Stimulated activated CD8-positive, alpha-beta memory T cell treated with anti-CD3 and anti-CD28 coated beads, Interleukin-15, amount 100 ng/mL, for 4 hours (primary cell): ENCODE measurements around the gene PDS5B.
A peak's percentile ranks its signal among the peaks of the same experiment; 100 is the strongest.
"Not testable (repeated sequence)": the region's sequence is repeated elsewhere in the genome, so short reads cannot be mapped to it uniquely, and the experiment has no call there.

Experiments used
- DNase-seq, 2 donors: peaks; one replicate each; pipeline ENCODE4 v3.0.0-alpha.2; 2020; ENCODE audit warnings: low read depth in 2 of 2

PDS5B gene

GRCh38 chr13:32650705-32651311 lies 64.6 kb downstream of the PDS5B start:
- DNase-seq, result peak in 1 of 2 donors; percentile 26

- DNase-seq, result no peak
Measured at GRCh38 chr13:32657309-32657708, 71.1 kb downstream of the PDS5B start.

GRCh38 chr13:32659736-32660135 lies 73.5 kb downstream of the PDS5B start:
- DNase-seq, result no peak

GRCh38 chr13:32660227-32660626 lies 74.0 kb downstream of the PDS5B start:
- DNase-seq, result no peak

GRCh38 chr13:32661685-32662084 lies 75.4 kb downstream of the PDS5B start:
- DNase-seq, result no peak

- no peak for DNase-seq
Measured at GRCh38 chr13:32663660-32664059, 77.4 kb downstream of the PDS5B start.

- no peak for DNase-seq
Measured at GRCh38 chr13:32666990-32667571, 80.8 kb downstream of the PDS5B start.

GRCh38 chr13:32669030-32669646 lies 82.9 kb downstream of the PDS5B start:
- no peak for DNase-seq

GRCh38 chr13:32674503-32674902 lies 88.3 kb downstream of the PDS5B start:
- DNase-seq, result no peak

GRCh38 chr13:32676242-32676641 lies 90.0 kb downstream of the PDS5B start:
- no peak for DNase-seq

- DNase-seq, result no peak
Measured at GRCh38 chr13:32682130-32682529, 95.9 kb downstream of the PDS5B start.

- DNase-seq, result no peak
Measured at GRCh38 chr13:32682740-32683139, 96.5 kb downstream of the PDS5B start.

- no peak for DNase-seq
Measured at GRCh38 chr13:32687275-32687674, 101.0 kb downstream of the PDS5B start.

GRCh38 chr13:32695602-32696250 lies 109.5 kb downstream of the PDS5B start:
- no peak for DNase-seq

GRCh38 chr13:32707471-32707870 lies 121.2 kb downstream of the PDS5B start:
- no peak for DNase-seq

- DNase-seq, result no peak
Measured at GRCh38 chr13:32713397-32713796, 127.1 kb downstream of the PDS5B start.

GRCh38 chr13:32716201-32716600 lies 129.9 kb downstream of the PDS5B start:
- DNase-seq, result not testable (repeated sequence)

GRCh38 chr13:32720026-32720425 lies 133.8 kb downstream of the PDS5B start:
- no peak for DNase-seq

GRCh38 chr13:32721131-32722034 lies 135.1 kb downstream of the PDS5B start:
- DNase-seq, result not testable (repeated sequence)

GRCh38 chr13:32722340-32722739 lies 136.1 kb downstream of the PDS5B start:
- no peak for DNase-seq

- no peak for DNase-seq
Measured at GRCh38 chr13:32723987-32724386, 137.7 kb downstream of the PDS5B start.
